HG03469 (cell line): ENCODE data around the gene MND1.
A peak's percentile ranks its signal among the peaks of the same experiment; 100 is the strongest.
"Not testable (repeated sequence)": the region's sequence is repeated elsewhere in the genome, so short reads cannot be mapped to it uniquely, and the experiment has no call there.

ENCODE experiments used
- ATAC-seq: cut with Tn5 transposase; IDR thresholded peaks from one replicate; pipeline ENCODE4 v1.9.1; 2021; ENCODE audit warnings: mild to moderate bottlenecking, moderate library complexity, moderate number of reproducible peaks; ENCODE audit not compliant: unreplicated experiment

Gene MND1

DNA sequence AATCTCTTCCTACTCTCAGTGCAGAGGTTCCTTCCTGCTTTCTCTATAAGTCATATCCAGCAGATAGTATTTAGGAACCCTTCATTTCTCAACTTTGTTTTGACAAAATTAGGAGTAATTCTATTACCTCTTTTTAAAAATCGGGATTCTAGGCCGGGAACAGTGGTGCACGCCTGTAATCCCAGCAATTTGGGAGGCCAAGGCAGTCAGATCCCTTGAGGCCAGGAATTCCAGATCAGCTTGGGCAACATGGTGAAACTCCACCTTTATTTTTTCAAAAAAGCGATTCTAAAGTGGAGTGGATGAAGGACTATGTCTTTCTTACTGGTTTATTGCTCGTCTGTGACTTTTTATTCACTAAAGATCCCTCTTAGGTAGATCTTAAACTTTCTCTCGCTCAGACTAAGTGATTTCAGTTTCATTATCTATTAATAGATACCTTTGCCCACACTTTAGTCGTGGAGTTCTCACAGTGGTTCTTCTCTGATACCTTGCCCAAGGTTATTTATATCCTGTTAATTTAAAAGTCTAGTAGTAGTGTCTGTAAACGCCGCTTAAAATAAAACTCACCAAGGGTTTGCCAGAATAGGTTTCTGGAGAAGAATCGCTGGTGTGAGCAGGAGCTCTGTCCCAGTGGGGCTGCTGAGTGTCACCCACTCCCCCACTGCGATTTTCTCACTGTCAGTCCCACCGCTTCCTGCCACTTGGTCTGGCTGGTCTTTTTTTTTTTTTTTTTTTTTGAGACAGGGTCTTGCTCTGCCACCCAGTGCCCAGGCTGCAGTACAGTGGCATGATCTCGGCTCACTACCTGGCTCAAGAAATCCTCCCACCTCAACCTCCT lies 94.6 kb downstream of the MND1 start:
- peak; percentile 71 for ATAC-seq

GRCh38 chr4:153439831-153440230 lies 95.3 kb downstream of the MND1 start:
- ATAC-seq = no peak

DNA sequence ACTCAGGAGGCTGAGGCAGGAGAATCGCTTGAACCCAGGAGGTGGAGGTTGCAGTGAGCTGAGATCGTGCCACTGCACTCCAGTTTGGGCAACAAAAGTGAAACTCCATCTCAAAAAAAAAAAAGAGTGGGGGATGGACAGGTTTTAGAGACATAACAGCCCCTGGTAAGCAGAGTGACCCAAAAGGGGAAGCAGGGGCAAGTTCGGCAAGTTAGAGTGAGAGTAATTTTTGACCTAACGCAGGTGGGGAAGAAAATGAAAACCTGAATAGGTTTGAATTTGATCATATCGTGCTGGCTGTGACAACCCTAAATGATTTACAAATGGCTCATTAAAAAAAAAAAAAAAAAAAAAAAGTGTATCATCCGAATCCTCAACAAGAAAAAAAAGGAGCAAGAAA lies 96.0 kb downstream of the MND1 start:
- ATAC-seq = no peak

DNA sequence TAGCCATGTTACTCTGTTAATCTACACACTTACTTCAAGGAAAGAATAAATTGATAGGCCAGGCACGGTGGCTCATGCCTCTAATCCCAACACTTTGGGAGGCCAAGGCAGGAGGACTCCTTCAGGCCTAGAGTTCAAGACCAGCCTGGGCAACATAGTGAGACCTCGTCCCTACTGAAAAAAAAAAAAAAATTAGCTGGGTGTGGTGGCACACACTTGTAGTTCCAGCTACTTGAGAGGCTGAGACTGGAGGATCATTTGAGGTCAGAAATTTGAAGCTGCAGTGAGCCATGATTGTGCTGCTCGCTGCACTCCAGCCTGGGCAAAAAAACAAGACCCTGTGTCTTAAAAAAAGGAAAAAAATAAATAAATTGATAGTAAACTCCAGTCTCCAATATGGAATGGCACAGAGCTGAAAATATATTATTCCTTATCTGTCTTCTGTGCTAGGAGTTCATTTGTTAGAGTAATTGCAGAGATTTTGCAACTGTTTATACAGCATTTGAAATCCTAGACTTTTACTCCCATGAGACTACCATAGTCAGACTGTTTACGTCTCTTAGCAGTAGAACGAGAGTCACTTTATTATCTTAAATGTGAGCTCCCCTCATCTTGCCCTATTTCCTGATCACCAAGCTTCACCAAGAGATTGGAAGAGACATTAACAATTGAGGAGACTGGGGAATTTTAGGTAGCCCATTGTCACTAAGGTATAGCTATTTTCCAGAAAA lies 102.9 kb downstream of the MND1 start:
- ATAC-seq = no peak

- ATAC-seq = no peak
These were observed 103.7 kb downstream of the MND1 start for GRCh38 chr4:153448003-153448731.

GRCh38 chr4:153449338-153449737 lies 104.8 kb downstream of the MND1 start:
- no peak for ATAC-seq

GRCh38 chr4:153450544-153450917 lies 106.0 kb downstream of the MND1 start:
- no peak for ATAC-seq

GRCh38 chr4:153451145-153451544 lies 106.7 kb downstream of the MND1 start:
- ATAC-seq = not testable (repeated sequence)

DNA sequence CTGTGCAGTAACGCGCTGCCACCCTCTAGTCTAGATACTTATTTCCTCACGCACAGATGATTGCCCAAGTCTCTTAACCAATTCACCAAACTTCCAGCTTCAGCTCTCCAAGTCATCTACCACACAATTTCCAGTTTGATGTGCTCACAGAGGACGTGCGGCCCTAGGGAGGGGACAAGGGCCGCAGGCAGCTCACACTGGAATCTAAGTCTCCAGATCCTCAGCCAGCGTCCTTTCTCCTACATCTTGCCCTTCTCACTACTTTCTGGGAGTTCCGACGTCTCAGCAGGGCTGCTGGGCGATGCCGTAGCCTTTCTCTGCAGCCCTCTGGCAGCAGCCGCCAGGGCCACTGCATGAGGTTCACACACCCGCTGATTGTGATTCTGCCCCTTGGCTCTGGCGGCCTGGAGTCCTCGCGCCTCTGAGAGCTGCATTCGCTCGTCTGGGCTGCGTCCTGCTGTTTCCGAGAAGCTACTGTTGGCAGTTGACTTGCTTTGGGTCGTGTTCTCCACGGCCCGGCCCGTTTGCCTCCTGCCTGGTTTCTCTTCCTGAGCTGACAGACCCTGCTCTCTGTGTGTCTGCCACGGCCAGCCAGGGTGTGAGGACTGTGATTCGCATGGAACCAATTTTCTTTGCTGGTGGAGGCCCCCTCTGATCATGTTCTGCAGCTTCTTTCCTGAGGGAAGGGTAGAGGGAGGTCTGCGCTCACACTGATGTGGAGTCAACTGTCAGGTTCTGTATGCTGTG lies 107.6 kb downstream of the MND1 start:
- ATAC-seq = no peak

GRCh38 chr4:153452658-153453378 lies 108.3 kb downstream of the MND1 start:
- no peak for ATAC-seq

GRCh38 chr4:153453402-153453801 lies 108.9 kb downstream of the MND1 start:
- no peak for ATAC-seq

DNA sequence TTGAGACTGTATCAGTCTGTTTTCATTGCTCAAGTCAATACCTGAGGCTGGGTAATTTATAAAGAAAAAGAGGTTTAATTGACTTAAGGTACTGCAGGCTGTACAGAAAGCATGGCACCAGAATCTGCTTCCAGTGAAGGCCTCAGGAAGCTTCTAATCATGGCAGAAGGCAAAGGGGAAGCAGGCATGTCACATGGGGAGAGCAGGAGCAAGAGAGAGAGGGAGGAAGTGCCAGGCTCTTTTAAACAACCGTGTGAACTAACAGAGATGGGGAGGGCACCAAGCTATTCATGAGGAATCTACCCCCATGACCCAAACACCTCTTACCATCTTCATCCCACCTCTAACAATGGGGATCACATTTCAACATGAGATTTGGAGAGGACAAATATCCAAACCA lies 114.5 kb downstream of the MND1 start:
- no peak for ATAC-seq

DNA sequence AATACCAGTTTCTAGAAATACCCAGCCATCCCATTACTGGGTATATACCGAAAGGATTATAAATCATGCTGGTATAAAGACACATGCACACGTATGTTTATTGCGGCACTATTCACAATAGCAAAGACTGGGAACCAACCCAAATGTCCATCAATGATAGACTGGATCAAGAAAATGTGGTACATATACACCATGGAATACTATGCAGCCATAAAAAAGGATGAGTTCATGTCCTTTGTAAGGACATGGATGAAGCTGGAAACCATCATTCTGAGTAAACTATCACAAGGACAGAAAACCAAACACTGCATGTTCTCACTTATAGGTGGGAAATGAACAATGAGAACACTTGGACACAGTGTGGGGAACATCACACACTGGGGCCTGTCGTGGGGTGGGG lies 117.1 kb downstream of the MND1 start:
- ATAC-seq = not testable (repeated sequence)

GRCh38 chr4:153464068-153464467 lies 119.6 kb downstream of the MND1 start:
- ATAC-seq = no peak
